ENCODE data around the gene SEMA3A.
"Not testable (repeated sequence)": the region's sequence is repeated elsewhere in the genome, so short reads cannot be mapped to it uniquely, and the experiment has no call there.

Gene SEMA3A

GRCh38 chr7:84058311-84059076, 136.1 kb downstream of the SEMA3A start:
- no peak for DNase-seq

- DNase-seq: no peak
Measured at GRCh38 chr7:84057576-84057975, 137.0 kb downstream of the SEMA3A start.

- no peak for DNase-seq
Measured at GRCh38 chr7:84055904-84056605, 138.5 kb downstream of the SEMA3A start.

GRCh38 chr7:84055199-84055598, 139.4 kb downstream of the SEMA3A start:
- not testable (repeated sequence) for DNase-seq

- no peak for DNase-seq
Measured at GRCh38 chr7:84049071-84049836, 145.3 kb downstream of the SEMA3A start.

- DNase-seq: no peak
Measured at GRCh38 chr7:84047085-84047484, 147.5 kb downstream of the SEMA3A start.

- DNase-seq: no peak
Measured at GRCh38 chr7:84044834-84045233, 149.8 kb downstream of the SEMA3A start.

- DNase-seq: no peak
Measured at GRCh38 chr7:84043661-84044191, 150.9 kb downstream of the SEMA3A start.

- DNase-seq: no peak
Measured at GRCh38 chr7:84042110-84042539, 152.5 kb downstream of the SEMA3A start.

GRCh38 chr7:84041649-84042048, 152.9 kb downstream of the SEMA3A start:
- DNase-seq: no peak

GRCh38 chr7:84040355-84040754, 154.2 kb downstream of the SEMA3A start:
- DNase-seq: no peak

- no peak for DNase-seq
Measured at GRCh38 chr7:84039432-84039831, 155.2 kb downstream of the SEMA3A start.

- DNase-seq: no peak
Measured at GRCh38 chr7:84027678-84028077, 166.9 kb downstream of the SEMA3A start.

- DNase-seq: no peak
Measured at GRCh38 chr7:84025332-84025927, 169.2 kb downstream of the SEMA3A start.

GRCh38 chr7:84022684-84023308, 171.8 kb downstream of the SEMA3A start:
- no peak for DNase-seq

GRCh38 chr7:84022009-84022408, 172.6 kb downstream of the SEMA3A start:
- DNase-seq: no peak

GRCh38 chr7:84021292-84021908, 173.2 kb downstream of the SEMA3A start:
- no peak for DNase-seq

- no peak for DNase-seq
Measured at GRCh38 chr7:84017651-84018050, 176.9 kb downstream of the SEMA3A start.

GRCh38 chr7:84013616-84014240, 180.9 kb downstream of the SEMA3A start:
- no peak for DNase-seq

- DNase-seq: no peak
Measured at GRCh38 chr7:84009782-84010181, 184.8 kb downstream of the SEMA3A start.

- no peak for DNase-seq
Measured at GRCh38 chr7:84009051-84009450, 185.5 kb downstream of the SEMA3A start.
